ENCODE data around the gene BEND4. TPM values are rescaled to one million over a fixed set of nuclear protein-coding genes. Genes with fewer than 3 reads are reported as not detected.

BEND4 gene
- total RNA-seq, 1 experiment from 2014 or later, result not detected

GRCh38 chr4:42070463-42070862 is 82.0 kb downstream of the BEND4 start:
- POLR2A ChIA-PET (ENCODE audit: unreplicated experiment), result no interaction called here
- no peak overlapping the region for H3K27ac ChIP-seq
- BruUV-seq (replicated peaks), result no TSS peak
- H3K4me1 ChIP-seq (replicated peaks; ENCODE audit: insufficient read depth), result no peaks in the 10 kb centered on the region
- H3K9me3 ChIP-seq (ENCODE audit: insufficient read depth, low read depth), result no peaks in the 10 kb centered on the region
- intact Hi-C loops (cut with micrococcal nuclease; ENCODE audit: unreplicated experiment), result no loop called here
- TF ChIP-seq, protein P1, sequence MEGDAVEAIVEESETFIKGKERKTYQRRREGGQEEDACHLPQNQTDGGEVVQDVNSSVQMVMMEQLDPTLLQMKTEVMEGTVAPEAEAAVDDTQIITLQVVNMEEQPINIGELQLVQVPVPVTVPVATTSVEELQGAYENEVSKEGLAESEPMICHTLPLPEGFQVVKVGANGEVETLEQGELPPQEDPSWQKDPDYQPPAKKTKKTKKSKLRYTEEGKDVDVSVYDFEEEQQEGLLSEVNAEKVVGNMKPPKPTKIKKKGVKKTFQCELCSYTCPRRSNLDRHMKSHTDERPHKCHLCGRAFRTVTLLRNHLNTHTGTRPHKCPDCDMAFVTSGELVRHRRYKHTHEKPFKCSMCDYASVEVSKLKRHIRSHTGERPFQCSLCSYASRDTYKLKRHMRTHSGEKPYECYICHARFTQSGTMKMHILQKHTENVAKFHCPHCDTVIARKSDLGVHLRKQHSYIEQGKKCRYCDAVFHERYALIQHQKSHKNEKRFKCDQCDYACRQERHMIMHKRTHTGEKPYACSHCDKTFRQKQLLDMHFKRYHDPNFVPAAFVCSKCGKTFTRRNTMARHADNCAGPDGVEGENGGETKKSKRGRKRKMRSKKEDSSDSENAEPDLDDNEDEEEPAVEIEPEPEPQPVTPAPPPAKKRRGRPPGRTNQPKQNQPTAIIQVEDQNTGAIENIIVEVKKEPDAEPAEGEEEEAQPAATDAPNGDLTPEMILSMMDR (conservative IDR thresholded peaks at IDR 0.05), result no peak
- no peak for TF ChIP-seq EZH2 (IDR thresholded peaks at IDR 0.05; ENCODE audit: low read depth)
- no peak for DNase-seq
- H3K4me2 ChIP-seq, result no peak overlapping the region
- H3F3A ChIP-seq (ENCODE audit: insufficient read depth, low read depth), result no peaks in the 10 kb centered on the region
- no peaks in the 10 kb centered on the region for H3K27me3 ChIP-seq (ENCODE audit: insufficient read depth, low read depth)
- H3K36me3 ChIP-seq (ENCODE audit: low read depth), result peaks cover 6% of the 10 kb centered on the region
- CTCF ChIA-PET, result no interaction called here
- H3K79me2 ChIP-seq (ENCODE audit: low read depth), result no peaks in the 10 kb centered on the region
- no peak overlapping the region for H3K4me3 ChIP-seq
- no peak overlapping the region for H2AFZ ChIP-seq
- no peaks in the 10 kb centered on the region for H4K20me1 ChIP-seq (ENCODE audit: insufficient read depth)
- no peaks in the 10 kb centered on the region for H3K9me2 ChIP-seq (ENCODE audit: insufficient read depth)

- TF ChIP-seq EZH2 (IDR thresholded peaks at IDR 0.05; ENCODE audit: low read depth), result no peak
- TF ChIP-seq, protein P1 (conservative IDR thresholded peaks at IDR 0.05), result no peak
- BruUV-seq (replicated peaks), result no TSS peak
- DNase-seq, result no peak
- peaks cover 20% of the 10 kb centered on the region for H3K36me3 ChIP-seq (ENCODE audit: low read depth)
- ChIA-PET CTCF (no interaction called here), POLR2A (ENCODE audit: unreplicated experiment) (no interaction called here)
- no peak overlapping the region for H3K4me2 ChIP-seq
- intact Hi-C loops (cut with micrococcal nuclease; ENCODE audit: unreplicated experiment), result no loop called here
- H3K4me1 ChIP-seq (replicated peaks; ENCODE audit: insufficient read depth), result no peaks in the 10 kb centered on the region
- no peaks in the 10 kb centered on the region for H3F3A ChIP-seq (ENCODE audit: insufficient read depth, low read depth)
- H3K27me3 ChIP-seq (ENCODE audit: insufficient read depth, low read depth), result no peaks in the 10 kb centered on the region
- H3K9me3 ChIP-seq (ENCODE audit: insufficient read depth, low read depth), result no peaks in the 10 kb centered on the region
- H3K27ac ChIP-seq, result no peak overlapping the region
- no peak overlapping the region for H3K4me3 ChIP-seq
- no peaks in the 10 kb centered on the region for H4K20me1 ChIP-seq (ENCODE audit: insufficient read depth)
- no peaks in the 10 kb centered on the region for H3K79me2 ChIP-seq (ENCODE audit: low read depth)
- H2AFZ ChIP-seq, result no peak overlapping the region
- H3K9me2 ChIP-seq (ENCODE audit: insufficient read depth), result no peaks in the 10 kb centered on the region
Observed at GRCh38 chr4:42067264-42067663, 85.2 kb downstream of the BEND4 start.

- intact Hi-C loops (cut with micrococcal nuclease; ENCODE audit: unreplicated experiment), result no loop called here
- TF ChIP-seq EZH2 (IDR thresholded peaks at IDR 0.05; ENCODE audit: low read depth), result no peak
- TF ChIP-seq, protein P1 (conservative IDR thresholded peaks at IDR 0.05), result no peak
- no peaks in the 10 kb centered on the region for H3K9me3 ChIP-seq (ENCODE audit: insufficient read depth, low read depth)
- no peaks in the 10 kb centered on the region for H3F3A ChIP-seq (ENCODE audit: insufficient read depth, low read depth)
- peaks cover 20% of the 10 kb centered on the region for H3K36me3 ChIP-seq (ENCODE audit: low read depth)
- H3K4me2 ChIP-seq, result no peak overlapping the region
- H3K79me2 ChIP-seq (ENCODE audit: low read depth), result no peaks in the 10 kb centered on the region
- H4K20me1 ChIP-seq (ENCODE audit: insufficient read depth), result no peaks in the 10 kb centered on the region
- no TSS peak for BruUV-seq (replicated peaks)
- H3K27ac ChIP-seq, result no peak overlapping the region
- no peak overlapping the region for H2AFZ ChIP-seq
- ChIA-PET CTCF (no interaction called here), POLR2A (ENCODE audit: unreplicated experiment) (no interaction called here)
- DNase-seq, result no peak
- H3K27me3 ChIP-seq (ENCODE audit: insufficient read depth, low read depth), result no peaks in the 10 kb centered on the region
- H3K4me3 ChIP-seq, result no peak overlapping the region
- no peaks in the 10 kb centered on the region for H3K9me2 ChIP-seq (ENCODE audit: insufficient read depth)
- H3K4me1 ChIP-seq (replicated peaks; ENCODE audit: insufficient read depth), result no peaks in the 10 kb centered on the region
Observed at GRCh38 chr4:42066402-42066801, 86.1 kb downstream of the BEND4 start.

Other genes with a start within 250 kb of the BEND4 start
- gene TMEM33, start 217.2 kb downstream of the BEND4 start, total RNA-seq (2021), result 62.3 and 65.0 TPM in 2 replicates
- gene DCAF4L1, start 170.9 kb downstream of the BEND4 start, total RNA-seq (2021), result 0.15 and 0.23 TPM in 2 replicates
- gene SLC30A9, start 162.1 kb downstream of the BEND4 start, total RNA-seq (2021), result 37.0 and 47.6 TPM in 2 replicates
- not detected in 2 replicates for gene SHISA3, start 244.8 kb upstream of the BEND4 start, total RNA-seq (2021)